ENCODE data around the gene LRCH1.

The LRCH1 gene

GRCh38 chr13:46668931-46669525, 116.1 kb downstream of the LRCH1 start:
- DNase-seq, result no peak

GRCh38 chr13:46672338-46673090, 119.5 kb downstream of the LRCH1 start:
- DNase-seq, result no peak

GRCh38 chr13:46675016-46675415, 122.0 kb downstream of the LRCH1 start:
- DNase-seq, result no peak

GRCh38 chr13:46676378-46676725, 123.4 kb downstream of the LRCH1 start:
- no peak for DNase-seq

- DNase-seq, result no peak
These were observed 126.6 kb downstream of the LRCH1 start for GRCh38 chr13:46679369-46680120.

- no peak for DNase-seq
These were observed 129.0 kb downstream of the LRCH1 start for GRCh38 chr13:46682015-46682414.

- no peak for DNase-seq
These were observed 129.7 kb downstream of the LRCH1 start for GRCh38 chr13:46682707-46683106.

GRCh38 chr13:46683676-46684260, 130.8 kb downstream of the LRCH1 start:
- no peak for DNase-seq

- no peak for DNase-seq
These were observed 131.5 kb downstream of the LRCH1 start for GRCh38 chr13:46684287-46685001.

- DNase-seq, result no peak
These were observed 132.2 kb downstream of the LRCH1 start for GRCh38 chr13:46685006-46685730.

GRCh38 chr13:46686171-46686570, 133.2 kb downstream of the LRCH1 start:
- no peak for DNase-seq

- peak; percentile 44 for DNase-seq
These were observed 134.8 kb downstream of the LRCH1 start for GRCh38 chr13:46687810-46688209.

- DNase-seq, result no peak
These were observed 135.3 kb downstream of the LRCH1 start for GRCh38 chr13:46688306-46688705.

- DNase-seq, result no peak
These were observed 145.0 kb downstream of the LRCH1 start for GRCh38 chr13:46698014-46698413.

GRCh38 chr13:46698910-46699460, 146.0 kb downstream of the LRCH1 start:
- no peak for DNase-seq

GRCh38 chr13:46712524-46712923, 159.6 kb downstream of the LRCH1 start:
- no peak for DNase-seq

GRCh38 chr13:46715363-46715762, 162.4 kb downstream of the LRCH1 start:
- no peak for DNase-seq

- DNase-seq, result no peak
These were observed 163.9 kb downstream of the LRCH1 start for GRCh38 chr13:46716821-46717220.

- no peak for DNase-seq
These were observed 164.3 kb downstream of the LRCH1 start for GRCh38 chr13:46717275-46717674.

GRCh38 chr13:46717856-46718255, 164.9 kb downstream of the LRCH1 start:
- DNase-seq, result no peak

GRCh38 chr13:46720189-46720588, 167.2 kb downstream of the LRCH1 start:
- no peak for DNase-seq

- no peak for DNase-seq
These were observed 168.1 kb downstream of the LRCH1 start for GRCh38 chr13:46721054-46721453.

Measured in NCI-H526 treated with DMSO at 0.1 percent for 48 hours (cell line).